ENCODE data around the gene OR1K1. TPM values are rescaled to one million over a fixed set of nuclear protein-coding genes. Genes with fewer than 3 reads are reported as not detected.
"Not testable (repeated sequence)": the region's sequence is repeated elsewhere in the genome, so short reads cannot be mapped to it uniquely, and the experiment has no call there.

The OR1K1 gene
- total and polyA plus RNA-seq, 4 donors = not detected

- no peak for ATAC-seq (ENCODE audit: low FRiP score)
- 68 to 69% methylated on average over 9 of the region's 9 CpGs for WGBS, 2 donors
- no peak for DNase-seq
- intact Hi-C loops (cut with DNase I) = loop anchor here (10.0 kb wide), 1 partner anchor 695 kb away; no protein-coding TSS in a partner anchor
- Histone ChIP-seq H3K9me3 (ENCODE audit: control insufficient read depth, low read length) (no peaks in the 10 kb centered on the region), H3K27ac (ENCODE audit: low read depth in 1 of 2, low read length in 2 of 2) (no peak overlapping the region), H3K4me1 (ENCODE audit: control insufficient read depth in 1 of 2, insufficient read depth in 2 of 2, low read length in 2 of 2) (peaks cover 0 to 3% of the 10 kb centered on the region in 2 donors), H3K36me3 (ENCODE audit: control insufficient read depth in 1 of 2, insufficient read depth in 2 of 2, low read length in 1 of 2) (peaks cover 0 to 4% of the 10 kb centered on the region in 2 donors), H3K27me3 (ENCODE audit: control insufficient read depth in 1 of 2, insufficient read depth in 2 of 2, low read length in 1 of 2) (no peaks in the 10 kb centered on the region), H3K4me3 (ENCODE audit: low read length in 2 of 2) (no peak overlapping the region)
Observed at GRCh38 chr9:122819791-122820489, 20.0 kb downstream of the OR1K1 start.

GRCh38 chr9:122820490-122820845, 20.5 kb downstream of the OR1K1 start:
- 94 to 95% methylated on average over 11 of the region's 11 CpGs for WGBS, 2 donors
- no peak overlapping the region for H3K4me3 ChIP-seq (ENCODE audit: low read length in 2 of 2)
- H3K36me3 ChIP-seq (ENCODE audit: control insufficient read depth in 1 of 2, insufficient read depth in 2 of 2, low read length in 1 of 2) = peaks cover 0 to 4% of the 10 kb centered on the region in 2 donors
- intact Hi-C loops (cut with DNase I) = no loop called here
- H3K27me3 ChIP-seq (ENCODE audit: control insufficient read depth in 1 of 2, insufficient read depth in 2 of 2, low read length in 1 of 2) = no peaks in the 10 kb centered on the region
- no peak overlapping the region for H3K27ac ChIP-seq (ENCODE audit: low read depth in 1 of 2, low read length in 2 of 2)
- no peaks in the 10 kb centered on the region for H3K9me3 ChIP-seq (ENCODE audit: control insufficient read depth, low read length)
- no peak for DNase-seq
- ATAC-seq (ENCODE audit: low FRiP score) = no peak
- peaks cover 0 to 3% of the 10 kb centered on the region in 2 donors for H3K4me1 ChIP-seq (ENCODE audit: control insufficient read depth in 1 of 2, insufficient read depth in 2 of 2, low read length in 2 of 2)

GRCh38 chr9:122821278-122821943, 21.5 kb downstream of the OR1K1 start:
- Histone ChIP-seq H3K36me3 (ENCODE audit: control insufficient read depth in 1 of 2, insufficient read depth in 2 of 2, low read length in 1 of 2) (peaks cover 2 to 4% of the 10 kb centered on the region in 2 donors), H3K4me1 (ENCODE audit: control insufficient read depth in 1 of 2, insufficient read depth in 2 of 2, low read length in 2 of 2) (peaks cover 0 to 3% of the 10 kb centered on the region in 2 donors), H3K27ac (ENCODE audit: low read depth in 1 of 2, low read length in 2 of 2) (no peak overlapping the region), H3K27me3 (ENCODE audit: control insufficient read depth in 1 of 2, insufficient read depth in 2 of 2, low read length in 1 of 2) (no peaks in the 10 kb centered on the region), H3K4me3 (ENCODE audit: low read length in 2 of 2) (no peak overlapping the region), H3K9me3 (ENCODE audit: control insufficient read depth, low read length) (no peaks in the 10 kb centered on the region)
- intact Hi-C loops (cut with DNase I) = no loop called here
- peak; percentile 22 for ATAC-seq (ENCODE audit: low FRiP score)
- peak in 1 of 2 donors; percentile 69 for DNase-seq
- 55 to 59% methylated on average over 7 of the region's 7 CpGs for WGBS, 2 donors

GRCh38 chr9:122822056-122822455, 22.1 kb downstream of the OR1K1 start:
- Histone ChIP-seq H3K27ac (ENCODE audit: low read depth in 1 of 2, low read length in 2 of 2) (no peak overlapping the region), H3K27me3 (ENCODE audit: control insufficient read depth in 1 of 2, insufficient read depth in 2 of 2, low read length in 1 of 2) (no peaks in the 10 kb centered on the region), H3K9me3 (ENCODE audit: control insufficient read depth, low read length) (no peaks in the 10 kb centered on the region), H3K36me3 (ENCODE audit: control insufficient read depth in 1 of 2, insufficient read depth in 2 of 2, low read length in 1 of 2) (peaks cover 2 to 4% of the 10 kb centered on the region in 2 donors), H3K4me1 (ENCODE audit: control insufficient read depth in 1 of 2, insufficient read depth in 2 of 2, low read length in 2 of 2) (peaks cover 3 to 4% of the 10 kb centered on the region in 2 donors), H3K4me3 (ENCODE audit: low read length in 2 of 2) (no peak overlapping the region)
- no peak for DNase-seq
- ATAC-seq (ENCODE audit: low FRiP score) = no peak
- intact Hi-C loops (cut with DNase I) = no loop called here
- 89 to 91% methylated on average over 6 of the region's 6 CpGs for WGBS, 2 donors

GRCh38 chr9:122822938-122823337, 23.0 kb downstream of the OR1K1 start:
- Histone ChIP-seq H3K4me1 (ENCODE audit: control insufficient read depth in 1 of 2, insufficient read depth in 2 of 2, low read length in 2 of 2) (peaks cover 3 to 6% of the 10 kb centered on the region in 2 donors), H3K36me3 (ENCODE audit: control insufficient read depth in 1 of 2, insufficient read depth in 2 of 2, low read length in 1 of 2) (peaks cover 2 to 4% of the 10 kb centered on the region in 2 donors)
- intact Hi-C loops (cut with DNase I) = no loop called here

GRCh38 chr9:122827761-122828093, 27.8 kb downstream of the OR1K1 start:
- no peaks in the 10 kb centered on the region for H3K9me3 ChIP-seq (ENCODE audit: control insufficient read depth, low read length)
- H3K4me3 ChIP-seq (ENCODE audit: low read length in 2 of 2) = peak overlapping the region; percentile 68 to 95
- peak overlapping the region; percentile 81 to 88 for H3K27ac ChIP-seq (ENCODE audit: low read depth in 1 of 2, low read length in 2 of 2)
- ATAC-seq (ENCODE audit: low FRiP score) (peak; percentile 33), DNase-seq (no peak)
- H3K4me1 ChIP-seq (ENCODE audit: control insufficient read depth in 1 of 2, insufficient read depth in 2 of 2, low read length in 2 of 2) = peaks cover 0 to 6% of the 10 kb centered on the region in 2 donors
- H3K36me3 ChIP-seq (ENCODE audit: control insufficient read depth in 1 of 2, insufficient read depth in 2 of 2, low read length in 1 of 2) = peaks cover 0 to 2% of the 10 kb centered on the region in 2 donors
- intact Hi-C loops (cut with DNase I) = no loop called here
- no peaks in the 10 kb centered on the region for H3K27me3 ChIP-seq (ENCODE audit: control insufficient read depth in 1 of 2, insufficient read depth in 2 of 2, low read length in 1 of 2)
- 1% methylated on average over 8 of the region's 8 CpGs for WGBS, 2 donors

More at GRCh38 chr9:122822938-122823337, 23.0 kb downstream of the OR1K1 start:
- H3K27ac ChIP-seq (ENCODE audit: low read depth in 1 of 2, low read length in 2 of 2) = no peak overlapping the region
- no peak overlapping the region for H3K4me3 ChIP-seq (ENCODE audit: low read length in 2 of 2)
- H3K9me3 ChIP-seq (ENCODE audit: control insufficient read depth, low read length) = no peaks in the 10 kb centered on the region
- DNase-seq (no peak), ATAC-seq (ENCODE audit: low FRiP score) (no peak)
- H3K27me3 ChIP-seq (ENCODE audit: control insufficient read depth in 1 of 2, insufficient read depth in 2 of 2, low read length in 1 of 2) = no peaks in the 10 kb centered on the region
- 87 to 90% methylated on average over 4 of the region's 4 CpGs for WGBS, 2 donors

- ATAC-seq (ENCODE audit: low FRiP score); H3K27me3 ChIP-seq (ENCODE audit: control insufficient read depth in 1 of 2, insufficient read depth in 2 of 2, low read length in 1 of 2); H3K4me1 ChIP-seq (ENCODE audit: control insufficient read depth in 1 of 2, insufficient read depth in 2 of 2, low read length in 2 of 2); H3K27ac ChIP-seq (ENCODE audit: low read depth in 1 of 2, low read length in 2 of 2); intact Hi-C loops (cut with DNase I); H3K9me3 ChIP-seq (ENCODE audit: control insufficient read depth, low read length); H3K36me3 ChIP-seq (ENCODE audit: control insufficient read depth in 1 of 2, insufficient read depth in 2 of 2, low read length in 1 of 2): not testable (repeated sequence)
- H3K4me3 ChIP-seq (ENCODE audit: low read length in 2 of 2) = peak overlapping the region; percentile 46 to 63
- peak in 1 of 2 donors; percentile 50 for DNase-seq
- whole genome bisulfite sequencing, 2 donors = 69 to 71% methylated on average over 18 of the region's 18 CpGs
Observed at GRCh38 chr9:122828965-122829284, 29.0 kb downstream of the OR1K1 start.

- no peak overlapping the region for H3K4me3 ChIP-seq (ENCODE audit: low read length in 2 of 2)
- H3K27ac ChIP-seq (ENCODE audit: low read depth in 1 of 2, low read length in 2 of 2) = no peak overlapping the region
- no peaks in the 10 kb centered on the region for H3K9me3 ChIP-seq (ENCODE audit: control insufficient read depth, low read length)
- H3K36me3 ChIP-seq (ENCODE audit: control insufficient read depth in 1 of 2, insufficient read depth in 2 of 2, low read length in 1 of 2) = no peaks in the 10 kb centered on the region
- no peak for DNase-seq
- no peak for ATAC-seq (ENCODE audit: low FRiP score)
- H3K27me3 ChIP-seq (ENCODE audit: control insufficient read depth in 1 of 2, insufficient read depth in 2 of 2, low read length in 1 of 2) = no peaks in the 10 kb centered on the region
- 81 to 83% methylated on average over 3 of the region's 3 CpGs for WGBS, 2 donors
- peaks cover 0 to 1% of the 10 kb centered on the region in 2 donors for H3K4me1 ChIP-seq (ENCODE audit: control insufficient read depth in 1 of 2, insufficient read depth in 2 of 2, low read length in 2 of 2)
- intact Hi-C loops (cut with DNase I) = no loop called here
Observed at GRCh38 chr9:122832194-122832593, 32.3 kb downstream of the OR1K1 start.

GRCh38 chr9:122835313-122835731, 35.4 kb downstream of the OR1K1 start:
- WGBS, 2 donors = 60 to 69% methylated on average over 4 of the region's 4 CpGs
- no peaks in the 10 kb centered on the region for H3K4me1 ChIP-seq (ENCODE audit: control insufficient read depth in 1 of 2, insufficient read depth in 2 of 2, low read length in 2 of 2)
- ATAC-seq (ENCODE audit: low FRiP score) (no peak), DNase-seq (peak in 1 of 2 donors; percentile 26)
- intact Hi-C loops (cut with DNase I) = no loop called here
- no peak overlapping the region for H3K27ac ChIP-seq (ENCODE audit: low read depth in 1 of 2, low read length in 2 of 2)
- no peak overlapping the region for H3K4me3 ChIP-seq (ENCODE audit: low read length in 2 of 2)
- H3K27me3 ChIP-seq (ENCODE audit: control insufficient read depth in 1 of 2, insufficient read depth in 2 of 2, low read length in 1 of 2) = no peaks in the 10 kb centered on the region
- H3K9me3 ChIP-seq (ENCODE audit: control insufficient read depth, low read length) = no peaks in the 10 kb centered on the region
- H3K36me3 ChIP-seq (ENCODE audit: control insufficient read depth in 1 of 2, insufficient read depth in 2 of 2, low read length in 1 of 2) = no peaks in the 10 kb centered on the region

Measured in aorta (tissue), 5 donors.